ENCODE measurements around the gene MKS1. TPM values are rescaled to one million over a fixed set of nuclear protein-coding genes. Genes with fewer than 3 reads are reported as not detected.

The MKS1 gene
- total and polyA plus RNA-seq, 11 donors = 3.3 to 15.1 (median 6.4) TPM

Other genes with a start within 250 kb of the MKS1 start
- 10 to 100 TPM; 58.9 to 85.6 (median 62.6) TPM for gene VEZF1, start 231.0 kb downstream of the MKS1 start, total RNA-seq
- 10 to 100 TPM; 18.2 to 46.4 TPM for gene VEZF1, start 231.0 kb downstream of the MKS1 start, polyA plus RNA-seq
- 100 to 1,000 TPM in 4 of 9 donors, 10 to 100 TPM in 5; 80.8 to 114 (median 99.7) TPM for gene SRSF1, start 212.0 kb downstream of the MKS1 start, total RNA-seq
- gene SRSF1, start 212.0 kb downstream of the MKS1 start, polyA plus RNA-seq = 100 to 1,000 TPM in 1 of 2 donors, 10 to 100 TPM in 1; 48.2 to 129 TPM
- 100 to 1,000 TPM in 1 of 9 donors, 10 to 100 TPM in 8; 41.4 to 102 (median 74.0) TPM for gene DYNLL2, start 135.8 kb downstream of the MKS1 start, total RNA-seq
- 10 to 100 TPM; 70.8 to 89.4 TPM for gene DYNLL2, start 135.8 kb downstream of the MKS1 start, polyA plus RNA-seq
- not detected for gene OR4D1, start 70.9 kb downstream of the MKS1 start, total RNA-seq
- gene OR4D1, start 70.9 kb downstream of the MKS1 start, polyA plus RNA-seq = not detected
- not detected for gene OR4D2, start 52.3 kb downstream of the MKS1 start, total RNA-seq
- not detected for gene OR4D2, start 52.3 kb downstream of the MKS1 start, polyA plus RNA-seq
- not detected for gene EPX, start 26.5 kb downstream of the MKS1 start, total RNA-seq
- gene EPX, start 26.5 kb downstream of the MKS1 start, polyA plus RNA-seq = not detected
- gene LPO, start 19.3 kb upstream of the MKS1 start, total RNA-seq = not detected
- not detected for gene LPO, start 19.3 kb upstream of the MKS1 start, polyA plus RNA-seq
- gene MPO, start 61.7 kb upstream of the MKS1 start, total RNA-seq = 1 to 10 TPM in 1 of 9 donors, under 1 TPM in 5, not detected in 3; 0.12 to 2.8 (median 0.35) TPM
- under 1 TPM in 1 of 2 donors, not detected in 1; 0.11 TPM for gene MPO, start 61.7 kb upstream of the MKS1 start, polyA plus RNA-seq
- 10 to 100 TPM in 6 of 9 donors, 1 to 10 TPM in 3; 5.1 to 23.1 (median 13.3) TPM for gene TSPOAP1, start 109.5 kb upstream of the MKS1 start, total RNA-seq
- gene TSPOAP1, start 109.5 kb upstream of the MKS1 start, polyA plus RNA-seq = 10 to 100 TPM in 1 of 2 donors, 1 to 10 TPM in 1; 1.6 to 19.0 TPM
- 10 to 100 TPM; 44.1 to 69.9 (median 58.0) TPM for gene SUPT4H1, start 132.9 kb upstream of the MKS1 start, total RNA-seq
- 10 to 100 TPM; 53.9 to 92.7 TPM for gene SUPT4H1, start 132.9 kb upstream of the MKS1 start, polyA plus RNA-seq
- gene RNF43, start 198.3 kb upstream of the MKS1 start, total RNA-seq = 1 to 10 TPM; 3.8 to 7.5 (median 5.1) TPM
- gene RNF43, start 198.3 kb upstream of the MKS1 start, polyA plus RNA-seq = 1 to 10 TPM; 1.9 to 2.7 TPM